HEK293 (cell line): ENCODE results near the gene C10orf88.
A peak's percentile ranks its signal among the peaks of the same experiment; 100 is the strongest.
"Not testable (repeated sequence)": the region's sequence is repeated elsewhere in the genome, so short reads cannot be mapped to it uniquely, and the experiment has no call there.

ENCODE experiments used
- CTCF ChIA-PET: fragments of 350-600 bp; formaldehyde crosslinking; extraction: SDS; loops from one replicate; lab custom pipeline; 2021; ENCODE audit warnings: antibody characterized with exemption; lab: Yijun Ruan, JAX
- POLR2A ChIA-PET: fragments of 300-600 bp; formaldehyde crosslinking; extraction: SDS; loops from one replicate; lab custom pipeline; 2020; ENCODE audit warnings: antibody characterized with exemption, inconsistent platforms; lab: Yijun Ruan, JAX
- H3K27ac ChIP-seq: fragments of 200-500 bp; sonication (Bioruptor generic); 2 replicates; pipeline ENCODE4 v1.5.1; 2014; ENCODE audit warnings: low read depth, low read length, control low read depth, inconsistent platforms; ENCODE audit errors: extremely low read depth
- H3K36me3 ChIP-seq, 2 experiments: fragments of 200-500 bp in 1 of 2; sonication (Bioruptor generic) in 1 of 2; 1 replicate in 1 of 2; 2 replicates in 1 of 2; pipeline ENCODE4 v1.5.1; 2014 to 2017; ENCODE audit warnings: inconsistent platforms in 2 of 2, low read length in 2 of 2; ENCODE audit not compliant: control insufficient read depth in 2 of 2, insufficient read depth in 1 of 2
- H3K4me1 ChIP-seq: fragments of 200-500 bp; sonication (Bioruptor generic); 2 replicates; pipeline ENCODE4 v1.5.1; 2014; ENCODE audit warnings: mild to moderate bottlenecking, low read length, inconsistent platforms; ENCODE audit not compliant: control insufficient read depth, insufficient read depth
- H3K4me3 ChIP-seq: 2 replicates; pipeline ENCODE4 v1.5.1; 2011; ENCODE audit warnings: low read depth, mild to moderate bottlenecking, control low read depth, low read length, moderate library complexity
- H3K9me3 ChIP-seq: fragments of 200-500 bp; sonication (Bioruptor generic); 2 replicates; pipeline ENCODE4 v1.5.1; 2014; ENCODE audit warnings: low read depth, low read length, inconsistent platforms; ENCODE audit not compliant: control insufficient read depth, insufficient read depth
- FEZF1 ChIP-seq: fragments of 450-650 bp; formaldehyde crosslinking; IDR thresholded peaks from 2 replicates; pipeline ENCODE4 v1.5.1; 2016; ENCODE audit warnings: missing biosample characterization, missing genetic modification characterization
- GLIS1 ChIP-seq: fragments of 450-650 bp; formaldehyde crosslinking; IDR thresholded peaks from 2 replicates; pipeline ENCODE4 v1.5.1; 2016; ENCODE audit warnings: missing biosample characterization, missing genetic modification characterization
- KLF9 ChIP-seq: fragments of 450-650 bp; formaldehyde crosslinking; IDR thresholded peaks from 2 replicates; pipeline ENCODE4 v1.5.1; 2016; ENCODE audit warnings: missing biosample characterization, missing genetic modification characterization, low read depth
- PRDM1 ChIP-seq: fragments of 450-650 bp; formaldehyde crosslinking; IDR thresholded peaks from 2 replicates; pipeline ENCODE4; 2016; ENCODE audit warnings: missing biosample characterization, missing genetic modification characterization
- REPIN1 ChIP-seq: fragments of 450-650 bp; formaldehyde crosslinking; IDR thresholded peaks from 2 replicates; pipeline ENCODE4 v1.5.1; 2017; ENCODE audit warnings: missing biosample characterization, missing genetic modification characterization, low read depth
- ZBTB20 ChIP-seq: fragments of 450-650 bp; formaldehyde crosslinking; IDR thresholded peaks from 2 replicates; pipeline ENCODE4 v1.5.1; 2016; ENCODE audit warnings: missing biosample characterization, missing genetic modification characterization
- ZNF114 ChIP-seq: fragments of 450-650 bp; formaldehyde crosslinking; IDR thresholded peaks from 2 replicates; pipeline ENCODE4 v1.5.0; 2017; ENCODE audit warnings: missing biosample characterization, missing genetic modification characterization
- ZNF157 ChIP-seq: fragments of 450-650 bp; formaldehyde crosslinking; IDR thresholded peaks from 2 replicates; pipeline ENCODE4 v1.5.1; 2016; ENCODE audit warnings: missing biosample characterization, missing genetic modification characterization
- ZNF175 ChIP-seq: fragments of 450-650 bp; formaldehyde crosslinking; IDR thresholded peaks from 2 replicates; pipeline ENCODE4 v1.5.1; 2016; ENCODE audit warnings: missing biosample characterization, missing genetic modification characterization
- ZNF214 ChIP-seq: fragments of 450-650 bp; formaldehyde crosslinking; IDR thresholded peaks from 2 replicates; pipeline ENCODE4 v1.5.1; 2017; ENCODE audit warnings: missing biosample characterization, mild to moderate bottlenecking, missing genetic modification characterization, borderline replicate concordance
- ZNF221 ChIP-seq: fragments of 450-650 bp; formaldehyde crosslinking; IDR thresholded peaks from 2 replicates; pipeline ENCODE4 v1.5.1; 2017; ENCODE audit warnings: missing biosample characterization, missing genetic modification characterization, borderline replicate concordance
- ZNF23 ChIP-seq: fragments of 450-650 bp; formaldehyde crosslinking; IDR thresholded peaks from 2 replicates; pipeline ENCODE4 v1.5.1; 2016; ENCODE audit warnings: missing biosample characterization, missing genetic modification characterization, borderline replicate concordance
- ZNF248 ChIP-seq: fragments of 450-650 bp; formaldehyde crosslinking; IDR thresholded peaks from 2 replicates; pipeline ENCODE4 v1.5.1; 2017; ENCODE audit warnings: missing biosample characterization, missing genetic modification characterization
- ZNF521 ChIP-seq: fragments of 450-650 bp; formaldehyde crosslinking; IDR thresholded peaks from 2 replicates; pipeline ENCODE4 v1.5.1; 2017; ENCODE audit warnings: missing biosample characterization, mild to moderate bottlenecking, missing genetic modification characterization
- ZNF626 ChIP-seq: fragments of 450-650 bp; sonication (Bioruptor Pico); formaldehyde crosslinking; IDR thresholded peaks from 2 replicates; pipeline ENCODE4 v1.5.1; 2018; ENCODE audit warnings: missing biosample characterization, missing genetic modification characterization, inconsistent platforms
- ZNF701 ChIP-seq: fragments of 450-650 bp; formaldehyde crosslinking; IDR thresholded peaks from 2 replicates; pipeline ENCODE4 v1.5.1; 2016; ENCODE audit warnings: missing biosample characterization, missing genetic modification characterization
- TF ChIP-seq, protein P1 (sequence below): fragments of 450-650 bp; formaldehyde crosslinking; IDR thresholded peaks from 2 replicates; pipeline ENCODE4 v1.5.1; 2017; ENCODE audit warnings: missing biosample characterization, missing genetic modification characterization
- TF ChIP-seq, protein P2 (sequence below): fragments of 450-650 bp; formaldehyde crosslinking; IDR thresholded peaks from 2 replicates; pipeline ENCODE4 v1.5.1; 2016; ENCODE audit warnings: missing biosample characterization, missing genetic modification characterization
- TF ChIP-seq, protein P3 (sequence below): fragments of 450-650 bp; formaldehyde crosslinking; IDR thresholded peaks from 2 replicates; pipeline ENCODE4 v1.5.1; 2017; ENCODE audit warnings: missing biosample characterization, missing genetic modification characterization

Gene C10orf88

DNA sequence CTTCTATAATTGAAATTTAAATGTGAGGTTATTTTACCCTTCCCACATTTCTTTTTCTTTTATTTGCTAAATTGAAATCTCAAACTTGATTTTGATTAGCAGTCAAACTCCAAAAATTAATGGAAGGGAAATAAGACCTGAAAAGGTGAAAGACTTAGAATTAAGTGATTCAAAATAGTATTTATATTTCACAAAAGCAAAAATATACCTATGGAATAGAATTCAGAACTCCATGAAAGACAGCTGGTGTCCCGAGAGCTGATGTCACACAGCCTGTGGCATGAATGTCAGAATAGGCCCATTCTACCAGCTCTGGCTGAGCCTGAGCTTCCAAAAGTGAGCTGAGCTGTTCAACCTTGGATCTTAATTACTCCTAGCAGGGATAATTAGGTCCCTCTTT, 43.7 kb downstream of the C10orf88 start, which contains the start of gene FAM24A (continued):
- TF ChIP-seq, protein P1, sequence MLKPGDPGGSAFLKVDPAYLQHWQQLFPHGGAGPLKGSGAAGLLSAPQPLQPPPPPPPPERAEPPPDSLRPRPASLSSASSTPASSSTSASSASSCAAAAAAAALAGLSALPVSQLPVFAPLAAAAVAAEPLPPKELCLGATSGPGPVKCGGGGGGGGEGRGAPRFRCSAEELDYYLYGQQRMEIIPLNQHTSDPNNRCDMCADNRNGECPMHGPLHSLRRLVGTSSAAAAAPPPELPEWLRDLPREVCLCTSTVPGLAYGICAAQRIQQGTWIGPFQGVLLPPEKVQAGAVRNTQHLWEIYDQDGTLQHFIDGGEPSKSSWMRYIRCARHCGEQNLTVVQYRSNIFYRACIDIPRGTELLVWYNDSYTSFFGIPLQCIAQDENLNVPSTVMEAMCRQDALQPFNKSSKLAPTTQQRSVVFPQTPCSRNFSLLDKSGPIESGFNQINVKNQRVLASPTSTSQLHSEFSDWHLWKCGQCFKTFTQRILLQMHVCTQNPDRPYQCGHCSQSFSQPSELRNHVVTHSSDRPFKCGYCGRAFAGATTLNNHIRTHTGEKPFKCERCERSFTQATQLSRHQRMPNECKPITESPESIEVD (tag by site-specific recombination): no peak
- TF ChIP-seq ZNF175 (tag by site-specific recombination): no peak

DNA sequence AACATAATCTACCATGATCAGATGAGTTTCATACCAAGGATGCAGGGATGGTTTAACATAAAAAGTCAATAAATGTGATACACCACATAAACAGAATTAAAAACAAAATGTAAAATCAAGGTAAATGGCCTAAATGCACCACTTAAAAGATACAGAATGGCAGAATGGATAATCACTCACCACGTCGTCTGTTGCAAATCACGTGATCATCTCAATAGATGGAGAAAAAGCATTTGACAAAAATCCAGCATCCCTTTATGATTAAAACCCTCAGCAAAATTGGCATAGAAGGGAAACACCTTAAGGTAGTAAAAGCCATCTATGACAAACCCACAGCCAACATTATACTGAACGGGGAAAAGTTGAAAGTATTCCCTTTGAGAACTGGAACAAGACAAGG, 50.2 kb downstream of the C10orf88 start:
- H3K36me3 ChIP-seq, POLR2A ChIA-PET, H3K27ac ChIP-seq, H3K9me3 ChIP-seq, H3K4me1 ChIP-seq, H3K4me3 ChIP-seq: not testable (repeated sequence)
- CTCF ChIA-PET: interaction anchor here (0.6 kb wide), 1 partner anchor 636 kb away, joined by 3 read pairs; no protein-coding TSS in a partner anchor

DNA sequence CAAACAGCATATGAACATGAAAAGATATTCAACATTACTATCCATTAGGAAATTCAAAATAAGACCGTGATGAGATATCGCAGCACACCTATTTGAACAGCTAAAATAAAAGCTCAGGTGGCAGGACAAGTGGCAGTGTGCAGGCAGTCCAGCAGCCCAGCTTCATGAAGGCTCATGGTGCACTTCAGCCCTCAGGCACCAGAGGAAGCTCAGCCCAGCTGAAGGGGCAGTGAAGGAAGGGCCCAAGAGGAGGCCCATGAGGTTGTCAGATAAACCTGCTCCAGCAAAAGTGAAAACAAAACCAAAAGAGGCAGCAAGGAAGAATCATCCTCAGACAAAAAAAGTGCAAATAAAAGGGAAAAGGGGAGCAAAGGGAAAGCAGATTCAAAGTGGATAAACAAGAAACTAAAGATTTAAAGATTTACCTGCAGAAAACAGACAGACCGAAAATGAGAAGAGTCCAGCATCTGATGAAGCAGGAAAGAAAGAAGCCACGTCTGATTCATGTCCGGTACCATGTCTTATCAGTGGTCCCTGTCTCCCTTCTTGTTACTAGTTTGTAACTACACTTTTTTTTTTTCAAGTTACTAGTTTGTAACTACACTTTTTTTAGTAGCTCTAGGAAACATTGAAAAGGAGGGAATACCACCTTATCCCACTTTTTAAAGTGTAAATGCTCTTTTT, 59.6 kb downstream of the C10orf88 start:
- no peak overlapping the region for H3K4me3 ChIP-seq
- ChIA-PET CTCF (interaction anchor here (0.7 kb wide), 1 partner anchor 679 kb away, joined by 3 read pairs; no protein-coding TSS in a partner anchor), POLR2A (no interaction called here)
- H3K9me3 ChIP-seq: no peaks in the 10 kb centered on the region
- no peak overlapping the region for H3K27ac ChIP-seq
- no peaks in the 10 kb centered on the region for H3K4me1 ChIP-seq
- TF ChIP-seq PRDM1 (tag by site-specific recombination) (peak; percentile 44; the same call in 1 of the 2 replicates), ZNF114 (no peak), ZNF521 (no peak), REPIN1 (tag by site-specific recombination) (no peak)
- H3K36me3 ChIP-seq: peaks cover 0 to 5% of the 10 kb centered on the region in 2 experiments; a peak in 2 of 3 replicates

DNA sequence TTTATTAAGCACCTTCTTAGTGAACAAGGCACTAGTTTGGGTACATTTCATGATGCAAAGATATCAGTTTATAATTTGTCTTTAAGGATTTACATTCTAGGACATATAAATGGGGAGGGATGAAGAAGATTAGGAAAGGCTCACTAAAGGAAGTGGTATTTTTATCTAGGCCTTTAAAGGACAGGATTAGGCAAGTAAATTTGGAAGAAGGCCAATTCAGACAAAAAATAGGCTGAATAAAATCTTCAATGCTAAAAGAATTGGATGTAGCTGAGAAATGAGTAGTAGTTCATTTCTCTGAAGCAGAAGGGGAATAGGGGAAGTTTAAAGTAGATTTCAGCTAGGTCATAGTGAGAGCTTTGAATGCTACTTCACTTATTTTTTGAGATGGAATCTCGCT, 69.9 kb downstream of the C10orf88 start:
- H3K9me3 ChIP-seq: no peaks in the 10 kb centered on the region
- no peak overlapping the region for H3K27ac ChIP-seq
- POLR2A ChIA-PET: no interaction called here
- H3K4me3 ChIP-seq: no peak overlapping the region
- CTCF ChIA-PET: no interaction called here
- H3K36me3 ChIP-seq: peaks cover 0 to 13% of the 10 kb centered on the region in 2 experiments; a peak in 1 of 3 replicates
- peaks cover 3% of the 10 kb centered on the region for H3K4me1 ChIP-seq
- TF ChIP-seq FEZF1 (no peak), ZNF248 (tag by site-specific recombination) (no peak), GLIS1 (no peak), ZNF23 (tag by site-specific recombination) (no peak), ZNF701 (no peak), ZNF221 (tag by site-specific recombination) (no peak), ZBTB20 (tag by site-specific recombination) (no peak), ZNF626 (tag by site-specific recombination) (no peak), KLF9 (no peak), ZNF214 (tag by site-specific recombination) (no peak), ZNF157 (no peak)
- TF ChIP-seq, protein P2, sequence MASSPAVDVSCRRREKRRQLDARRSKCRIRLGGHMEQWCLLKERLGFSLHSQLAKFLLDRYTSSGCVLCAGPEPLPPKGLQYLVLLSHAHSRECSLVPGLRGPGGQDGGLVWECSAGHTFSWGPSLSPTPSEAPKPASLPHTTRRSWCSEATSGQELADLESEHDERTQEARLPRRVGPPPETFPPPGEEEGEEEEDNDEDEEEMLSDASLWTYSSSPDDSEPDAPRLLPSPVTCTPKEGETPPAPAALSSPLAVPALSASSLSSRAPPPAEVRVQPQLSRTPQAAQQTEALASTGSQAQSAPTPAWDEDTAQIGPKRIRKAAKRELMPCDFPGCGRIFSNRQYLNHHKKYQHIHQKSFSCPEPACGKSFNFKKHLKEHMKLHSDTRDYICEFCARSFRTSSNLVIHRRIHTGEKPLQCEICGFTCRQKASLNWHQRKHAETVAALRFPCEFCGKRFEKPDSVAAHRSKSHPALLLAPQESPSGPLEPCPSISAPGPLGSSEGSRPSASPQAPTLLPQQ (tag by site-specific recombination): no peak
- TF ChIP-seq, protein P3, sequence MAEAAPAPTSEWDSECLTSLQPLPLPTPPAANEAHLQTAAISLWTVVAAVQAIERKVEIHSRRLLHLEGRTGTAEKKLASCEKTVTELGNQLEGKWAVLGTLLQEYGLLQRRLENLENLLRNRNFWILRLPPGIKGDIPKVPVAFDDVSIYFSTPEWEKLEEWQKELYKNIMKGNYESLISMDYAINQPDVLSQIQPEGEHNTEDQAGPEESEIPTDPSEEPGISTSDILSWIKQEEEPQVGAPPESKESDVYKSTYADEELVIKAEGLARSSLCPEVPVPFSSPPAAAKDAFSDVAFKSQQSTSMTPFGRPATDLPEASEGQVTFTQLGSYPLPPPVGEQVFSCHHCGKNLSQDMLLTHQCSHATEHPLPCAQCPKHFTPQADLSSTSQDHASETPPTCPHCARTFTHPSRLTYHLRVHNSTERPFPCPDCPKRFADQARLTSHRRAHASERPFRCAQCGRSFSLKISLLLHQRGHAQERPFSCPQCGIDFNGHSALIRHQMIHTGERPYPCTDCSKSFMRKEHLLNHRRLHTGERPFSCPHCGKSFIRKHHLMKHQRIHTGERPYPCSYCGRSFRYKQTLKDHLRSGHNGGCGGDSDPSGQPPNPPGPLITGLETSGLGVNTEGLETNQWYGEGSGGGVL (tag by site-specific recombination): no peak
